Vagina (tissue), 2 donors: ENCODE measurements around the gene RHO. TPM values are rescaled to one million over a fixed set of nuclear protein-coding genes. Genes with fewer than 3 reads are reported as not detected.
"Not testable (repeated sequence)": the region's sequence is repeated elsewhere in the genome, so short reads cannot be mapped to it uniquely, and the experiment has no call there.

Source experiments
- DNase-seq, 2 donors: peaks; one replicate each; pipeline ENCODE4 v3.0.0-alpha.2; 2017; ENCODE audit errors: extremely low spot score in 2 of 2
- H3K27ac ChIP-seq: fragments of 200-600 bp; sonication (generic); one replicate; pipeline ENCODE4 v1.5.1; 2019
- H3K27me3 ChIP-seq: fragments of 200-600 bp; sonication (generic); one replicate; pipeline ENCODE4 v1.5.1; 2019
- H3K36me3 ChIP-seq, 2 donors: fragments of 200-600 bp; sonication (generic); one replicate each; pipeline ENCODE4 v1.5.1; 2017 to 2019
- H3K4me1 ChIP-seq: fragments of 200-600 bp; sonication (generic); one replicate; pipeline ENCODE4 v1.5.1; 2019
- H3K4me3 ChIP-seq, 2 donors: fragments of 200-600 bp; sonication (generic); 1 replicate in 1 of 2; 2 replicates in 1 of 2; pipeline ENCODE4 v1.5.1; 2016 to 2019
- H3K9me3 ChIP-seq: fragments of 200-600 bp; sonication (generic); one replicate; pipeline ENCODE4 v1.5.1; 2019
- POLR2A ChIP-seq, 2 donors: fragments of 450-650 bp; IDR thresholded peaks; one replicate each; pipeline ENCODE4 v1.6.1; 2017; ENCODE audit warnings: antibody characterized with exemption in 2 of 2, mild to moderate bottlenecking in 2 of 2, moderate library complexity in 2 of 2
- POLR2AphosphoS5 ChIP-seq, 2 donors: sonication (generic); formaldehyde crosslinking; IDR thresholded peaks; one replicate each; pipeline ENCODE4 v1.9.0; 2017; ENCODE audit warnings: antibody characterized with exemption in 2 of 2, mild to moderate bottlenecking in 2 of 2, low read depth in 1 of 2; ENCODE audit not compliant: insufficient read depth in 1 of 2
- intact Hi-C: fragments of 100-400 bp; cut with DNase I; formaldehyde crosslinking; loops from one replicate; pipeline ENCODE4 v1.15.1; 2023
- total RNA-seq: library from RNA; depleted of rRNA; stranded (reverse); fragments of >200 nt; gene quantifications from one replicate; pipeline ENCODE4 v1.2.3, GENCODE V29; 2016
- TF ChIP-seq, protein P1 (sequence below), 3 experiments: fragments of 450-650 bp in 2 of 3; fragments of 200-600 bp in 1 of 3; sonication (generic) in 1 of 3; IDR thresholded peaks; one replicate each; pipeline ENCODE4 v1.5.1; 2017 to 2019; ENCODE audit warnings: antibody characterized with exemption in 3 of 3, mild to moderate bottlenecking in 2 of 3, moderate library complexity in 2 of 3

The RHO gene
- total RNA-seq, 1 donor from 2014 or later: not detected

DNA sequence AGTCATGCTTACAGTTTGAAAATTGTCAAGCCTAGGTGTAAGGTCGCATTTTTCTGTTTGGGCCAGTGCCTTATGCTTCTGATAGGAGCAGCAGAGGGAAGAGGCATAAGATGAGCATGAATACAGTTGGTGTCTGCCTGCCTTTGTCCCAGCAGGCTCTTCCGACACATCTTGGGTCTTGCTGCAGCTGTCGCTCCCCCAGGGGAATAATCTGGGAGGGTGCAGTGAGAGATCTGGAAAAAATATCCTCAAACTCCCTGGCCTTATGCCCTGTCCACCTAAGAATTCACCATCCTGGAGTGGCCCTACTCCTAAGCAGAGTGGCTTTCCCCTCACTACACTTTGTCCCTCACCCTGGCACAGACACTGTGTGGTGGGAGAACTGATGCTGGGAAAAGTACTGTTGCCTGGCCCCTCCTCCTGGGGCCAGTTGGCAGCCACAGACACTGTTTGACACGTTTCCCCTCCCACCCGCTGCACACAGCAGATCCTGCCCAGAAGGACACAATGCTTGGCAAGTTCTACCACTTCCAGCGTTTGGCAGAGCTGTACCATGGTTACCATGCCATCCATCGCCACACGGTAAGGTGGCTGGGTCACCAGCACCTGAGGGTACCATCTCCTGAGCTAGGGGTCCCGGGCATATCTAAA, 21.1 kb upstream of the RHO start:
- no peak for DNase-seq
- no peaks in the 10 kb centered on the region for H3K27me3 ChIP-seq
- intact Hi-C loops: no loop called here
- peaks cover 0 to 41% of the 10 kb centered on the region in 2 donors for H3K36me3 ChIP-seq
- H3K9me3 ChIP-seq: no peaks in the 10 kb centered on the region
- no peak overlapping the region for H3K27ac ChIP-seq
- no peak for TF ChIP-seq POLR2A (IDR thresholded peaks at IDR 0.05)
- TF ChIP-seq, protein P1, sequence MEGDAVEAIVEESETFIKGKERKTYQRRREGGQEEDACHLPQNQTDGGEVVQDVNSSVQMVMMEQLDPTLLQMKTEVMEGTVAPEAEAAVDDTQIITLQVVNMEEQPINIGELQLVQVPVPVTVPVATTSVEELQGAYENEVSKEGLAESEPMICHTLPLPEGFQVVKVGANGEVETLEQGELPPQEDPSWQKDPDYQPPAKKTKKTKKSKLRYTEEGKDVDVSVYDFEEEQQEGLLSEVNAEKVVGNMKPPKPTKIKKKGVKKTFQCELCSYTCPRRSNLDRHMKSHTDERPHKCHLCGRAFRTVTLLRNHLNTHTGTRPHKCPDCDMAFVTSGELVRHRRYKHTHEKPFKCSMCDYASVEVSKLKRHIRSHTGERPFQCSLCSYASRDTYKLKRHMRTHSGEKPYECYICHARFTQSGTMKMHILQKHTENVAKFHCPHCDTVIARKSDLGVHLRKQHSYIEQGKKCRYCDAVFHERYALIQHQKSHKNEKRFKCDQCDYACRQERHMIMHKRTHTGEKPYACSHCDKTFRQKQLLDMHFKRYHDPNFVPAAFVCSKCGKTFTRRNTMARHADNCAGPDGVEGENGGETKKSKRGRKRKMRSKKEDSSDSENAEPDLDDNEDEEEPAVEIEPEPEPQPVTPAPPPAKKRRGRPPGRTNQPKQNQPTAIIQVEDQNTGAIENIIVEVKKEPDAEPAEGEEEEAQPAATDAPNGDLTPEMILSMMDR (IDR thresholded peaks at IDR 0.05): no peak
- no peak for TF ChIP-seq POLR2AphosphoS5 (IDR thresholded peaks at IDR 0.05; ENCODE audit: insufficient read depth in 1 of 2, low read depth in 1 of 2)
- H3K4me1 ChIP-seq: no peaks in the 10 kb centered on the region
- no peak overlapping the region for H3K4me3 ChIP-seq

DNA sequence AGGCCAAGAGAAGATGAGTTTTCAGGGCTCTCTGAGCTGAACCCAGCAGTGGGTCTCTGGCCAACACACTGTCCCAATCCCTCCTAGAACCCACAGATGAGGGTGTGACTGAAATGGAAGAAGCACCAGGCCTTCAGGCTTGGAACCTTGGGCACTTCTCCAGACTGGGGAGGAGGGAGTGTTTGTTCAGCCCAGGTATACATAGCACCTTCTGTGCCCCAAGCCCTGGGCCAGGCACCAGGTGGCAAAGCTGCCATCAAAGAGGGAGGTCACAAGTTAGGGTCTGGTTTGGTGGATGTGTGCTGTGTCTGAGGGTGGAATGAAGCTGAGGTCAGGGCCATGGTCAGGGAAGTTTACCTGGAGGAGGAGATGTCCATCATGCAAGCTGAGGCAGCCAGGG, 15.8 kb upstream of the RHO start:
- Histone ChIP-seq H3K9me3 (no peaks in the 10 kb centered on the region), H3K4me3 (no peak overlapping the region), H3K27ac (no peak overlapping the region), H3K36me3 (peaks cover 0 to 13% of the 10 kb centered on the region in 2 donors), H3K27me3 (no peaks in the 10 kb centered on the region), H3K4me1 (no peaks in the 10 kb centered on the region)
- no peak for TF ChIP-seq POLR2AphosphoS5 (IDR thresholded peaks at IDR 0.05; ENCODE audit: insufficient read depth in 1 of 2, low read depth in 1 of 2)
- TF ChIP-seq, protein P1 (IDR thresholded peaks at IDR 0.05): no peak
- no peak for TF ChIP-seq POLR2A (IDR thresholded peaks at IDR 0.05)
- intact Hi-C loops: no loop called here
- no peak for DNase-seq

DNA sequence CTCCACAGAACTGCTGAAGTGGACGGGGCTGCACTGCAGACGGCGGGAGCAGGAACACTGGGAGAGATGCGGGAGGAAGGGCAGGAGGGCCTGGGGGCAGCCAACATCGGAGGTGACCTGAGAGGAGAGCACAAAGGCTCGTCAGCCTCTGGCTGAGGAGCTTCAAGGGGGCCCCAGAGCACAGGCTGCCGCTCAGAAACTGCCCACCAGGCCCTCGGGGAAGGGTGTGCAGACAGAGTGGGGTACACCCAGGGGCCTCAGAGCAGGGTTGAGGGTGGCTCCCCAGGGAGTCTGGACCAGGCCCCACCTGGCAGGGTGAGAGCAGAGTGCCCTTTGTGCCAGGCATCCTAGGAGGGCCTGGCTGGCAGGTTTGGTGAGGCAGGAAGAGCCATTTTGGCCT, 14.7 kb upstream of the RHO start:
- Histone ChIP-seq H3K4me1 (peaks cover 6% of the 10 kb centered on the region), H3K36me3 (peaks cover 0 to 12% of the 10 kb centered on the region in 2 donors), H3K27ac (no peak overlapping the region), H3K4me3 (no peak overlapping the region), H3K27me3 (no peaks in the 10 kb centered on the region), H3K9me3 (no peaks in the 10 kb centered on the region)
- no peak for DNase-seq
- intact Hi-C loops: no loop called here
- TF ChIP-seq POLR2AphosphoS5 (IDR thresholded peaks at IDR 0.05; ENCODE audit: insufficient read depth in 1 of 2, low read depth in 1 of 2): no peak
- no peak for TF ChIP-seq POLR2A (IDR thresholded peaks at IDR 0.05)
- TF ChIP-seq, protein P1 (IDR thresholded peaks at IDR 0.05): no peak

DNA sequence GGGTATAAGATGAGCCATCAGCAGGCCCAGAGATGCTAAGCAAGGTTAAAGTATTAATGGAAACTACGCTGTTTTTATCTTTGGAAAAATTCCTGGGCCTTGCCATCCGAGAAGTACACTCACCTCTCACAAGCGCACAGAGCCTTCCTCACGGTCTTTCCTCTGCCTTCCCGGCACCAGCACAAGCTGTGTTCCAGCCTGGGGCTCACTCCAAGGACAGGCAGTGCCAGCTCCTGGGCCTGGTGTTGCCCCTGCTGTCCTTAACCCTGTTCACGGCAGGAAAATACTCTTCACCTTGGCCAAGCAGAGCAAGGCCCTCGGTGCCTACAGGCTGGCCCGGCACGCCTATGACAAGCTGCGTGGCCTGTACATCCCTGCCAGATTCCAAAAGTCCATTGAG, 14.3 kb upstream of the RHO start:
- no peak for DNase-seq
- intact Hi-C loops: no loop called here
- TF ChIP-seq POLR2A (IDR thresholded peaks at IDR 0.05): no peak
- no peak for TF ChIP-seq POLR2AphosphoS5 (IDR thresholded peaks at IDR 0.05; ENCODE audit: insufficient read depth in 1 of 2, low read depth in 1 of 2)
- TF ChIP-seq, protein P1 (IDR thresholded peaks at IDR 0.05): no peak
- Histone ChIP-seq H3K36me3 (peaks cover 0 to 15% of the 10 kb centered on the region in 2 donors), H3K27me3 (no peaks in the 10 kb centered on the region), H3K4me3 (no peak overlapping the region), H3K9me3 (no peaks in the 10 kb centered on the region), H3K27ac (no peak overlapping the region), H3K4me1 (peaks cover 6% of the 10 kb centered on the region)

DNA sequence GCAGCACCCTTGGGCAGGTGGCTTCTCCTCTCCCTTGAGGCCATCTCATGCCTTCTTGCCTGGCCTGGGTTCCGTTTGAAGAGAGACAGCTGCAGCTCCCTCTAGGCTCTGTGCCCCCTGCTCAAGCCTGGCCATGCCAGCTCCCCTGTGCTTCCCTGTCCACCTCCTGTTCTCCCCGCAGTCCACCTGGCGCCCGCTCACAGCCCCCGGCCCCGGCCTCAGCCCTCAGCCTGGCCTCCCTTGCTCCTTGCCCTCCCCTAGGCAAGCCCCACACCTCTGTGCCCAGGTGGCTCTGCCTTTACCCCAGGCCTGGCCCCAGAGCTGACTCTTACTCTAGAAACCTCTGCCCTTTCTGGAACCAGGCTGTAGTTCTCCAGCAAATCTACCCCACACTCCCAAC, 13.9 kb upstream of the RHO start:
- Histone ChIP-seq H3K27ac (no peak overlapping the region), H3K27me3 (no peaks in the 10 kb centered on the region), H3K9me3 (no peaks in the 10 kb centered on the region), H3K36me3 (peaks cover 0 to 19% of the 10 kb centered on the region in 2 donors), H3K4me3 (no peak overlapping the region), H3K4me1 (peaks cover 6% of the 10 kb centered on the region)
- TF ChIP-seq POLR2AphosphoS5 (IDR thresholded peaks at IDR 0.05; ENCODE audit: insufficient read depth in 1 of 2, low read depth in 1 of 2) (no peak), POLR2A (IDR thresholded peaks at IDR 0.05) (no peak)
- TF ChIP-seq, protein P1 (IDR thresholded peaks at IDR 0.05): no peak
- DNase-seq: no peak
- intact Hi-C loops: no loop called here

DNA sequence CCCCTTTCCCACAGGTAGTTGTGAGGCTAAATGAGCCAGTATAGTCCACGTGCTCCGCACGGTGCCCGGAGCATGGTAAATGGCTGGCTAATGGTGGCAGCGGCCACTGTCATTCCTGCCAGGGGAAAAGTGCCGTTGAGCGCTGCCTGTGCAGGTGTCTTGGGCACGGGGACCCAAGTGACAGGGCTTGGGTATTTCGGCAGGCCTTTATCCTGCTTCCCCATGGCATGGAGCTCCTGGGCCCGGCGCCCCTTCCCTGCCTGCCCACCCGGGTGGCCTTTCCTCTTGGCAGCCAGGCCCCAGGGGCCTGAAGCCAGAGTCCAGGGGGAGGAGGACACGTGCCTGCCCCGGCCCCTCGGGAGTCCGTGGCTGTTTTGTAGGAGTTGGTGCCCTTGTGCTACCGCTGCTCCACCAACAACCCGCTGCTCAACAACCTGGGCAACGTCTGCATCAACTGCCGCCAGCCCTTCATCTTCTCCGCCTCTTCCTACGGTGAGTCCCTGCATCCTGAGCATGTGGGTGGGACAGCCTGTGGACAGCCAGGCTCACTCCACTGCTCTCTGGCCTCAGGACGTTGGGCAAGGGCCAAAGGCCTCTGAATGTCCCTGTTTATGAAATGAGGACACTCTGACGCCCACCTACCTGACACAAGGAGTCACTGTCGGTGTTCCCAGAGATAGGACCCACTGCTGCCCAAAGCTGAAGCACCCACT, 13.2 kb upstream of the RHO start:
- peaks cover 0 to 23% of the 10 kb centered on the region in 2 donors for H3K36me3 ChIP-seq
- H3K4me1 ChIP-seq, H3K9me3 ChIP-seq, intact Hi-C loops, H3K4me3 ChIP-seq, H3K27ac ChIP-seq, DNase-seq, H3K27me3 ChIP-seq: not testable (repeated sequence)

DNA sequence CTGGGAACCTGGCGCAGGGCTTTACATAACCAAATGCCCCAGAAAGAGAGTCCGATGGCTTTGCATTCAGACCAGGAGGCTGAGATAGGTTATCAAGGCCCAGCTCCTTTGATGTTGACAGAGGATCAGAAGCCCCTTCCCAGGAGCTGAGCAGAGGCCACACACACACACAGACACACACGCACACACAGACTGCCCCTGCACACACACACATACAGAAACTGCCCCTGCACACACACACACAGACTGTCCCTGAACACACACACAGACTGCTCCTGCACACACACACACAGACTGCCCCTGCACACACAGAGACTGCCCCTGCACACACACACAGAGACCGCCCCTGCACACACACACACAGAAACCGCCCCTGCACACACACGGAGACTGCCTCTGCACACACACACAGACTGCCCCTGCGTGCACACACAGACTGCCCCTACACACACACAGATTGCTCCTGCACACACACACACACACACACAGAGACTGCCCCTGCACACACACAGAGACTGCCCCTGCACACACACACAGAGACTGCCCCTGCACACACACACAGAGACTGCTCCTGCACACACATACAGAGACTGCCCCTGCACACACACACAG, 12.5 kb upstream of the RHO start:
- peaks cover 0 to 23% of the 10 kb centered on the region in 2 donors for H3K36me3 ChIP-seq
- DNase-seq, H3K27me3 ChIP-seq, H3K27ac ChIP-seq, intact Hi-C loops, H3K9me3 ChIP-seq, H3K4me3 ChIP-seq, H3K4me1 ChIP-seq: not testable (repeated sequence)
